ENCODE data around the gene PSRC1.
"Not testable (repeated sequence)": the region's sequence is repeated elsewhere in the genome, so short reads cannot be mapped to it uniquely, and the experiment has no call there.

Gene PSRC1

GRCh38 chr1:109282952-109283747 lies at the start of gene PSRC1:
Gene PSRC1 (minus strand): TSS chr1:109283145.
- peak; percentile 99 for DNase-seq (ENCODE audit: low spot score)

- no peak for DNase-seq (ENCODE audit: low spot score)
Measured at GRCh38 chr1:109331113-109331512, 48.2 kb upstream of the PSRC1 start.

- no peak for DNase-seq (ENCODE audit: low spot score)
Measured at GRCh38 chr1:109327285-109327684, 44.3 kb upstream of the PSRC1 start.

- DNase-seq (ENCODE audit: low spot score): no peak
Measured at GRCh38 chr1:109322974-109323373, 40.0 kb upstream of the PSRC1 start.

GRCh38 chr1:109319114-109319513 lies 36.2 kb upstream of the PSRC1 start:
- DNase-seq (ENCODE audit: low spot score): no peak

- DNase-seq (ENCODE audit: low spot score): no peak
Measured at GRCh38 chr1:109316506-109316905, 33.6 kb upstream of the PSRC1 start.

- no peak for DNase-seq (ENCODE audit: low spot score)
Measured at GRCh38 chr1:109315288-109315687, 32.3 kb upstream of the PSRC1 start.

- DNase-seq (ENCODE audit: low spot score): no peak
Measured at GRCh38 chr1:109314795-109315194, 31.9 kb upstream of the PSRC1 start.

- no peak for DNase-seq (ENCODE audit: low spot score)
Measured at GRCh38 chr1:109312978-109313775, 30.2 kb upstream of the PSRC1 start.

GRCh38 chr1:109312246-109312645 lies 29.3 kb upstream of the PSRC1 start:
- no peak for DNase-seq (ENCODE audit: low spot score)

GRCh38 chr1:109309347-109309746 lies 26.4 kb upstream of the PSRC1 start:
- DNase-seq (ENCODE audit: low spot score): no peak

- DNase-seq (ENCODE audit: low spot score): no peak
Measured at GRCh38 chr1:109307274-109308021, 24.5 kb upstream of the PSRC1 start.

GRCh38 chr1:109306832-109307273 lies 23.9 kb upstream of the PSRC1 start, which contains the start of gene MYBPHL:
Gene MYBPHL (minus strand): TSS chr1:109307011. CDS start chr1:109306991, 20 bp downstream.
- DNase-seq (ENCODE audit: low spot score): no peak

- DNase-seq (ENCODE audit: low spot score): not testable (repeated sequence)
Measured at GRCh38 chr1:109305991-109306390, 23.0 kb upstream of the PSRC1 start.

GRCh38 chr1:109304226-109304920 lies 21.4 kb upstream of the PSRC1 start:
- no peak for DNase-seq (ENCODE audit: low spot score)

- no peak for DNase-seq (ENCODE audit: low spot score)
Measured at GRCh38 chr1:109301874-109302273, 18.9 kb upstream of the PSRC1 start.

- DNase-seq (ENCODE audit: low spot score): no peak
Measured at GRCh38 chr1:109300650-109301151, 17.8 kb upstream of the PSRC1 start.

- DNase-seq (ENCODE audit: low spot score): no peak
Measured at GRCh38 chr1:109299558-109300343, 16.8 kb upstream of the PSRC1 start.

GRCh38 chr1:109298666-109299557 lies 16.0 kb upstream of the PSRC1 start:
- peak; percentile 89 for DNase-seq (ENCODE audit: low spot score)

- no peak for DNase-seq (ENCODE audit: low spot score)
Measured at GRCh38 chr1:109296782-109297181, 13.8 kb upstream of the PSRC1 start.
